Uterus (tissue), 2 donors: Measurements from ENCODE around the gene CCNC.

Experiments used
- POLR2A ChIP-seq, 2 donors: fragments of 450-650 bp; IDR thresholded peaks; one replicate each; pipeline ENCODE4 v1.6.1; 2016; ENCODE audit warnings: antibody characterized with exemption in 2 of 2, mild to moderate bottlenecking in 1 of 2, moderate library complexity in 1 of 2
- TF ChIP-seq, protein P1 (sequence below), 4 experiments: fragments of 200-600 bp in 2 of 4; fragments of 450-650 bp in 2 of 4; sonication (generic) in 2 of 4; IDR thresholded peaks; one replicate each; pipeline ENCODE4 v1.5.1; 2016 to 2019; ENCODE audit warnings: antibody characterized with exemption in 4 of 4, mild to moderate bottlenecking in 2 of 4, moderate library complexity in 1 of 4

DNA sequence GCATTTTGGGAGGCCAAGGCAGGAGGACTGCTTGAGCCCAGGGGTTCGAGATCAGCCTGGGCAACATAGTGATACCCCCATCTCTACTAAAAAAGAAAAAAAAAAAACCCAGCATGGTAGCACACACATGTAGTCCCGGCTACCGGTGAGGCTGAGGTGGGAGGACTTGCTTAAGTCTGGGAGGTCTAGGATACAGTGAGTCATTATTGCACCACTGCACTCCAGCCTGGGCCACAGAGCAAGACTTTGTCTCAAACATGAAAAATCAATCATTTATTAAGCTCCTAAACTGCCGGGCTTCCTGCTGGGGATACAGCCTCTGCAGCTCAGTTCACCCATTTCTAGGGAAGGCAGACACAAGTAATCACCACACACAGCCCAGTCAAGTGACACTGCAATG, 45.9 kb downstream of the CCNC start:
- no peak for TF ChIP-seq POLR2A (IDR thresholded peaks at IDR 0.05)
- TF ChIP-seq, protein P1, sequence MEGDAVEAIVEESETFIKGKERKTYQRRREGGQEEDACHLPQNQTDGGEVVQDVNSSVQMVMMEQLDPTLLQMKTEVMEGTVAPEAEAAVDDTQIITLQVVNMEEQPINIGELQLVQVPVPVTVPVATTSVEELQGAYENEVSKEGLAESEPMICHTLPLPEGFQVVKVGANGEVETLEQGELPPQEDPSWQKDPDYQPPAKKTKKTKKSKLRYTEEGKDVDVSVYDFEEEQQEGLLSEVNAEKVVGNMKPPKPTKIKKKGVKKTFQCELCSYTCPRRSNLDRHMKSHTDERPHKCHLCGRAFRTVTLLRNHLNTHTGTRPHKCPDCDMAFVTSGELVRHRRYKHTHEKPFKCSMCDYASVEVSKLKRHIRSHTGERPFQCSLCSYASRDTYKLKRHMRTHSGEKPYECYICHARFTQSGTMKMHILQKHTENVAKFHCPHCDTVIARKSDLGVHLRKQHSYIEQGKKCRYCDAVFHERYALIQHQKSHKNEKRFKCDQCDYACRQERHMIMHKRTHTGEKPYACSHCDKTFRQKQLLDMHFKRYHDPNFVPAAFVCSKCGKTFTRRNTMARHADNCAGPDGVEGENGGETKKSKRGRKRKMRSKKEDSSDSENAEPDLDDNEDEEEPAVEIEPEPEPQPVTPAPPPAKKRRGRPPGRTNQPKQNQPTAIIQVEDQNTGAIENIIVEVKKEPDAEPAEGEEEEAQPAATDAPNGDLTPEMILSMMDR (IDR thresholded peaks at IDR 0.05), result no peak
